Thyroid gland (tissue), 4 donors: ENCODE data around the gene RPTOR.

ENCODE experiments used
- POLR2A ChIP-seq, 2 donors: fragments of 450-650 bp; IDR thresholded peaks; one replicate each; pipeline ENCODE4 v1.6.1; 2017; ENCODE audit warnings: antibody characterized with exemption in 2 of 2, mild to moderate bottlenecking in 2 of 2, moderate library complexity in 1 of 2
- TF ChIP-seq, protein P1 (sequence below), 6 experiments: fragments of 200-600 bp in 3 of 6; fragments of 450-650 bp in 3 of 6; sonication (generic) in 3 of 6; IDR thresholded peaks; one replicate each; pipeline ENCODE4 v1.5.1; 2016 to 2019; ENCODE audit warnings: antibody characterized with exemption in 6 of 6, mild to moderate bottlenecking in 2 of 6, inconsistent platforms in 1 of 6, moderate library complexity in 1 of 6

DNA sequence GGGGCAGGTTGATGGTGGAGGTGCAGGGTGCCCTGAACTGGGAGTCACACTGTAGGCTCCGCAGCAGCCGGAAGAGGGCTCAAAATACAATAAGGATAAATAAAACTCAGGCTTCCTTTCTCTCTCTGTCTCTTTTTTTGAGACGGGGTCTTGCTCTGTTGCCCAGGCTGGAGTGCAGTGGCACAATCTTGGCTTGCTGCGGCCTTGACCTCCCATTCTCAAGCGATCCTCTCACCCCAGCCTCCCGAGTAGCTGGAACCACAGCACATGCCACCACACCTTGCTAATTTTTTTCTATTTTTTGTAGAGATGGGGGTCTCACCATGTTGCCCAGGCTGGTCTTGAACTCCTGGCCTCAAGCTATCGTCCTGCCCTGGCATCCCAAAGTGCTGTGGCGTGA is 35.3 kb upstream of the RPTOR start:
- TF ChIP-seq, protein P1, sequence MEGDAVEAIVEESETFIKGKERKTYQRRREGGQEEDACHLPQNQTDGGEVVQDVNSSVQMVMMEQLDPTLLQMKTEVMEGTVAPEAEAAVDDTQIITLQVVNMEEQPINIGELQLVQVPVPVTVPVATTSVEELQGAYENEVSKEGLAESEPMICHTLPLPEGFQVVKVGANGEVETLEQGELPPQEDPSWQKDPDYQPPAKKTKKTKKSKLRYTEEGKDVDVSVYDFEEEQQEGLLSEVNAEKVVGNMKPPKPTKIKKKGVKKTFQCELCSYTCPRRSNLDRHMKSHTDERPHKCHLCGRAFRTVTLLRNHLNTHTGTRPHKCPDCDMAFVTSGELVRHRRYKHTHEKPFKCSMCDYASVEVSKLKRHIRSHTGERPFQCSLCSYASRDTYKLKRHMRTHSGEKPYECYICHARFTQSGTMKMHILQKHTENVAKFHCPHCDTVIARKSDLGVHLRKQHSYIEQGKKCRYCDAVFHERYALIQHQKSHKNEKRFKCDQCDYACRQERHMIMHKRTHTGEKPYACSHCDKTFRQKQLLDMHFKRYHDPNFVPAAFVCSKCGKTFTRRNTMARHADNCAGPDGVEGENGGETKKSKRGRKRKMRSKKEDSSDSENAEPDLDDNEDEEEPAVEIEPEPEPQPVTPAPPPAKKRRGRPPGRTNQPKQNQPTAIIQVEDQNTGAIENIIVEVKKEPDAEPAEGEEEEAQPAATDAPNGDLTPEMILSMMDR (IDR thresholded peaks at IDR 0.05), result no peak
- TF ChIP-seq POLR2A (IDR thresholded peaks at IDR 0.05), result no peak
